ENCODE results near the gene ZNF211.

ZNF211 gene

GRCh38 chr19:57687363-57688010, 54.5 kb downstream of the ZNF211 start:
- peaks cover 3 to 6% of the 10 kb centered on the region in 2 experiments for H3K4me1 ChIP-seq (ENCODE audit: control insufficient read depth in 1 of 2, insufficient read depth in 1 of 2, low read depth in 1 of 2, low read length in 1 of 2)
- no peak for TF ChIP-seq CTCF (IDR thresholded peaks at IDR 0.05)
- H3K27ac ChIP-seq: no peak overlapping the region
- peaks cover 78% of the 10 kb centered on the region for H3K9me3 ChIP-seq
- H3K27me3 ChIP-seq: no peaks in the 10 kb centered on the region
- H3K4me3 ChIP-seq (ENCODE audit: low read depth in 1 of 2, low read length in 1 of 2): no peak overlapping the region
- no peaks in the 10 kb centered on the region for H3K36me3 ChIP-seq

GRCh38 chr19:57688011-57688763, 55.2 kb downstream of the ZNF211 start:
- peaks cover 71% of the 10 kb centered on the region for H3K9me3 ChIP-seq
- H3K36me3 ChIP-seq: no peaks in the 10 kb centered on the region
- no peak for TF ChIP-seq CTCF (IDR thresholded peaks at IDR 0.05)
- no peak overlapping the region for H3K4me3 ChIP-seq (ENCODE audit: low read depth in 1 of 2, low read length in 1 of 2)
- H3K4me1 ChIP-seq (ENCODE audit: control insufficient read depth in 1 of 2, insufficient read depth in 1 of 2, low read depth in 1 of 2, low read length in 1 of 2): no peaks in the 10 kb centered on the region
- no peak overlapping the region for H3K27ac ChIP-seq
- H3K27me3 ChIP-seq: no peaks in the 10 kb centered on the region

GRCh38 chr19:57689750-57690149, 56.8 kb downstream of the ZNF211 start:
- H3K9me3 ChIP-seq: peaks cover 57% of the 10 kb centered on the region
- no peak for TF ChIP-seq CTCF (IDR thresholded peaks at IDR 0.05)
- no peaks in the 10 kb centered on the region for H3K36me3 ChIP-seq
- no peak overlapping the region for H3K27ac ChIP-seq
- no peaks in the 10 kb centered on the region for H3K27me3 ChIP-seq
- no peaks in the 10 kb centered on the region for H3K4me1 ChIP-seq (ENCODE audit: control insufficient read depth in 1 of 2, insufficient read depth in 1 of 2, low read depth in 1 of 2, low read length in 1 of 2)
- no peak overlapping the region for H3K4me3 ChIP-seq (ENCODE audit: low read depth in 1 of 2, low read length in 1 of 2)

Data from neutrophil (primary cell).